Natural killer cell (primary cell): Measurements from ENCODE around the gene MT1X. TPM values are rescaled to one million over a fixed set of nuclear protein-coding genes. Genes with fewer than 3 reads are reported as not detected.

Experiments used
- ATAC-seq, 3 donors: fragments of 150-1000 bp in 2 of 3; fragments of 200-7000 bp in 1 of 3; cut with Tn5 transposase; 1 replicate in 1 of 3; 2 replicates in 2 of 3; pipeline ENCODE4 v1.10.0; 2021; ENCODE audit warnings: mild to moderate bottlenecking in 2 of 3, moderate library complexity in 2 of 3
- DNase-seq, 2 donors: peaks; one replicate each; pipeline versions ENCODE4 v3.0.0 to v3.0.0-alpha.2; 2013 to 2021; ENCODE audit warnings: mixed read lengths in 1 of 2
- H3K27ac ChIP-seq: one replicate; pipeline ENCODE4 v1.5.1; 2013; ENCODE audit warnings: mild to moderate bottlenecking, low read length
- H3K27me3 ChIP-seq: one replicate; pipeline ENCODE4 v1.6.1; 2013; ENCODE audit warnings: low read length; ENCODE audit not compliant: control insufficient read depth, insufficient read depth
- H3K36me3 ChIP-seq: one replicate; pipeline ENCODE4 v1.6.1; 2013; ENCODE audit warnings: low read length; ENCODE audit not compliant: control insufficient read depth, insufficient read depth
- H3K4me1 ChIP-seq: one replicate; pipeline ENCODE4 v1.6.1; 2013; ENCODE audit warnings: low read length; ENCODE audit not compliant: control insufficient read depth, insufficient read depth
- H3K4me3 ChIP-seq: one replicate; pipeline ENCODE4 v1.5.1; 2013; ENCODE audit warnings: low read length
- H3K9me3 ChIP-seq: one replicate; pipeline ENCODE4 v1.6.1; 2013; ENCODE audit warnings: low read length; ENCODE audit not compliant: control insufficient read depth, insufficient read depth
- H3K27ac Mint-ChIP-seq, 2 donors: one replicate each; pipeline ENCODE4 v1.8.0; 2022; ENCODE audit warnings: mild to moderate bottlenecking in 2 of 2, mixed read lengths in 2 of 2, moderate library complexity in 1 of 2
- H3K27me3 Mint-ChIP-seq, 2 donors: one replicate each; pipeline ENCODE4 v1.8.0; 2022; ENCODE audit warnings: low read depth in 2 of 2, mixed read lengths in 2 of 2
- H3K36me3 Mint-ChIP-seq: one replicate; pipeline ENCODE4 v1.8.0; 2022; ENCODE audit warnings: mixed read lengths
- H3K4me1 Mint-ChIP-seq, 2 donors: one replicate each; pipeline ENCODE4 v1.8.0; 2022; ENCODE audit warnings: mixed read lengths in 2 of 2
- H3K4me3 Mint-ChIP-seq: one replicate; pipeline ENCODE4 v1.8.0; 2022; ENCODE audit warnings: mild to moderate bottlenecking, moderate library complexity, mixed read lengths
- H3K9me3 Mint-ChIP-seq, 2 donors: one replicate each; pipeline ENCODE4 v1.8.0; 2022; ENCODE audit warnings: mixed read lengths in 2 of 2
- WGBS: methylation state at CpG from one replicate; pipeline ENCODE4 v1.1.7; 2013; ENCODE audit warnings: missing lambda C conversion rate; ENCODE audit not compliant: insufficient coverage; 5-methylcytosine and 5-hydroxymethylcytosine counted together
- intact Hi-C: fragments of 100-400 bp; cut with micrococcal nuclease; formaldehyde crosslinking; loops from one replicate; pipeline ENCODE4 v1.14.2; 2022
- total RNA-seq, 4 donors: library from RNA; stranded (reverse); fragments of 120-200 nt in 1 of 4; gene quantifications; one replicate each; pipeline versions ENCODE4 v1.2.3 to v1.2.4, GENCODE V29; 2013 to 2022
- TF ChIP-seq, protein P1 (sequence below): fragments of 200-600 bp; IDR thresholded peaks from one replicate; pipeline ENCODE4 v1.8.0; 2022; ENCODE audit warnings: antibody characterized with exemption

Gene MT1X
- total RNA-seq = 10 to 100 TPM; 17.6 to 23.1 (median 20.0) TPM
- total RNA-seq (2013) = 11.8 TPM

DNA sequence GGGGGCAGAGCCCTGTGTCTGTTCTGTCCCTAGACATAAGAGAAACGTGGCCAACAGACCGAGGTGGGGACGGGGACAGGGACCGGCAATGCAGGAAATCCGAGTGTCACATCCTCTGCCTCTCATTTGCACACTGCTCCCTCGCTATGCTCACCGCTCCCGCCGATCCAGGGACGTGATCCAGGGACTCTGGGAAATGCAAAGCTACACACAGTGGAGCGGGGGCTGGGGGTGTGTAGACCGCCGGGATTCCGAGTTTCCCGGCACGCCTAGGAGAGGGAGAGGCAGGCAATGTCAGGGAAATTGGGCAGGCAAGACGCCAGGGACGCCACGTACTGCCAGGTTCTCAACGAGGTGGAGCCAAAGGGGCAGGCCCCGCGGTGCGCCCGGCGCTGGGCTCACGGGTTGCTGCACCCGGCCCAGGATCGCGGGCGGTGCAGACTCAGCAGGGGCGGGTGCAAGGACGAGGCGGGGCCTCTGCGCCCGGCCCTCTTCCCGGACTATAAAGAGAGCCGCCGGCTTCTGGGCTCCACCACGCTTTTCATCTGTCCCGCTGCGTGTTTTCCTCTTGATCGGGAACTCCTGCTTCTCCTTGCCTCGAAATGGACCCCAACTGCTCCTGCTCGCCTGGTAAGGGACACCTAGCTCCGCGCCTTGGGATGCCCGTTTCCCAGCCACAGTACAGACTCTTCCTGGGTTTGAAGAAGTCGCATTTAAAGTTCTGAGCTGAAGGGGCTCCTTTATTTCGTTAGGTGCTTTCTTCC lies at the start of gene MT1X:
TSS of gene MT1X (plus strand) at position 532 of the 764 bp plus-strand sequence. CDS start at position 603, 71 bp downstream.
- Mint-ChIP-seq H3K9me3 (no peaks in the 10 kb centered on the region), H3K36me3 (no peaks in the 10 kb centered on the region), H3K27me3 (no peaks in the 10 kb centered on the region), H3K4me3 (peak within 1 kb of the TSS; percentile 94), H3K27ac (peak within 1 kb of the TSS; percentile 64 to 88), H3K4me1 (peaks cover 9 to 17% of the 10 kb centered on the region in 2 donors)
- intact Hi-C loops = loop anchor here (1.0 kb wide), 2 partner anchors 74 to 231 kb away; partner anchors contain the start of genes MT2A, NUDT21 and OGFOD1
- DNase-seq = peak; percentile 82 to 94
- H3K4me3 ChIP-seq = peak within 1 kb of the TSS; percentile 52
- H3K4me1 ChIP-seq = peaks cover 20% of the 10 kb centered on the region
- WGBS = under 1% methylated on average over 49 of the region's 49 CpGs
- no peaks in the 10 kb centered on the region for H3K27me3 ChIP-seq
- H3K27ac ChIP-seq = peak within 1 kb of the TSS; percentile 48
- H3K36me3 ChIP-seq = no peaks in the 10 kb centered on the region
- TF ChIP-seq, protein P1, sequence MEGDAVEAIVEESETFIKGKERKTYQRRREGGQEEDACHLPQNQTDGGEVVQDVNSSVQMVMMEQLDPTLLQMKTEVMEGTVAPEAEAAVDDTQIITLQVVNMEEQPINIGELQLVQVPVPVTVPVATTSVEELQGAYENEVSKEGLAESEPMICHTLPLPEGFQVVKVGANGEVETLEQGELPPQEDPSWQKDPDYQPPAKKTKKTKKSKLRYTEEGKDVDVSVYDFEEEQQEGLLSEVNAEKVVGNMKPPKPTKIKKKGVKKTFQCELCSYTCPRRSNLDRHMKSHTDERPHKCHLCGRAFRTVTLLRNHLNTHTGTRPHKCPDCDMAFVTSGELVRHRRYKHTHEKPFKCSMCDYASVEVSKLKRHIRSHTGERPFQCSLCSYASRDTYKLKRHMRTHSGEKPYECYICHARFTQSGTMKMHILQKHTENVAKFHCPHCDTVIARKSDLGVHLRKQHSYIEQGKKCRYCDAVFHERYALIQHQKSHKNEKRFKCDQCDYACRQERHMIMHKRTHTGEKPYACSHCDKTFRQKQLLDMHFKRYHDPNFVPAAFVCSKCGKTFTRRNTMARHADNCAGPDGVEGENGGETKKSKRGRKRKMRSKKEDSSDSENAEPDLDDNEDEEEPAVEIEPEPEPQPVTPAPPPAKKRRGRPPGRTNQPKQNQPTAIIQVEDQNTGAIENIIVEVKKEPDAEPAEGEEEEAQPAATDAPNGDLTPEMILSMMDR = no peak
- peak; percentile 98 to 99 (median 99) for ATAC-seq
- H3K9me3 ChIP-seq = no peaks in the 10 kb centered on the region

DNA sequence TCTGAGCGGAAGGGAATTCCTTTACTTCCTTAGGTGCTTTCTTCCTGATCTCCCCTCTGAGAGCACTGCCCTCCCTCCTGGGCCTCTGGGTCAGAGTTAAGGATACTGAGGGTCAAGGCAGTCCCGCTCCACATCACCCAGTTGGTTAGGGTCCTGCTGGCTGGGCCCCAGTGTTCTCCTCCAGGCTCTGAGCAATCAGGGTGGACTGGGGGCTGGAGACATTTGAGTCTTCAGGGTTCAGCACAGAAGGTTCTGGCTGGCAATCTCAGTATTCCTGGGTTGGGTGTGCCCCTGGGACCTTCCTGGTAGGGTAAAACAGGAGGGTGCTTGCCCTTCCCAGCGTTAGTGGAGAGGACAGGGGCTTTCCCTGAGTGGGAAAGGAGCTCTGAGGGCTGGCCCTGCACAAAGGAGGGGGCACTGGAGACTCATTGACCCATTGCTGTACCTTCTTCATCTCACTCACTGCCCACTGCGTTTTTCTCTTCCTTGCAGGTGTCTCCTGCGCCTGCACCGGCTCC lies 49.4 kb upstream of the MT1X start:
- intact Hi-C loops = no loop called here
- peaks cover 9 to 15% of the 10 kb centered on the region in 2 donors for H3K4me1 Mint-ChIP-seq
- DNase-seq = no peak
- H3K9me3 Mint-ChIP-seq = no peaks in the 10 kb centered on the region
- H3K27ac Mint-ChIP-seq = no peak overlapping the region
- peaks cover 66 to 69% of the 10 kb centered on the region in 2 donors for H3K27me3 Mint-ChIP-seq
- WGBS = 23% methylated on average over 6 of the region's 6 CpGs
- H3K27me3 ChIP-seq = peaks cover 44% of the 10 kb centered on the region
- no peak overlapping the region for H3K27ac ChIP-seq
- H3K36me3 ChIP-seq = no peaks in the 10 kb centered on the region
- H3K4me1 ChIP-seq = peaks cover 17% of the 10 kb centered on the region
- H3K4me3 Mint-ChIP-seq = peak overlapping the region; percentile 60
- no peak overlapping the region for H3K4me3 ChIP-seq
- TF ChIP-seq, protein P1 = no peak
- ATAC-seq = no peak
- no peaks in the 10 kb centered on the region for H3K36me3 Mint-ChIP-seq
- H3K9me3 ChIP-seq = no peaks in the 10 kb centered on the region

DNA sequence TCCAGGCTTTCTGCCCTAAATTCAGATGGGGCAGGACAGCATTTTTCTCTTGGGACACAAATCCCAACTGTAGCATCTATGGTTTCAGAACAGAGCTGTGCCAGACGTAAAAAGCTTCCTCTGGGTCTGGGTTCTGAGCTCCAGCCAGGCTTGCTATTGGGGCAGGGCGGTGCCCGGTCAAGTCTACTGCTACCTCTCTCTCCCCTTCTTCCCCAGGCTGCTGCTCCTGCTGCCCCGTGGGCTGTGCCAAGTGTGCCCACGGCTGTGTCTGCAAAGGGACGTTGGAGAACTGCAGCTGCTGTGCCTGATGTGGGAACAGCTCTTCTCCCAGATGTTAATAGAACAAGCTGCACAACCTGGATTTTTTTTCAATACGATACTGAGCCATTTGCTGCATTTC lies 48.7 kb upstream of the MT1X start:
- H3K27me3 ChIP-seq = peaks cover 47% of the 10 kb centered on the region
- 53% methylated on average over 7 of the region's 7 CpGs for WGBS
- peaks cover 23% of the 10 kb centered on the region for H3K4me1 ChIP-seq
- H3K9me3 ChIP-seq = no peaks in the 10 kb centered on the region
- no peaks in the 10 kb centered on the region for H3K36me3 ChIP-seq
- ATAC-seq = no peak
- no peak overlapping the region for H3K4me3 ChIP-seq
- no peaks in the 10 kb centered on the region for H3K9me3 Mint-ChIP-seq
- no peak for DNase-seq
- H3K4me3 Mint-ChIP-seq = peak overlapping the region; percentile 21
- peaks cover 11 to 15% of the 10 kb centered on the region in 2 donors for H3K4me1 Mint-ChIP-seq
- no peak overlapping the region for H3K27ac ChIP-seq
- intact Hi-C loops = no loop called here
- H3K27ac Mint-ChIP-seq = no peak overlapping the region
- TF ChIP-seq, protein P1 = no peak
- no peaks in the 10 kb centered on the region for H3K36me3 Mint-ChIP-seq
- peaks cover 69 to 70% of the 10 kb centered on the region in 2 donors for H3K27me3 Mint-ChIP-seq
